ENCODE results near the gene HPCAL1. TPM values are rescaled to one million over a fixed set of nuclear protein-coding genes. Genes with fewer than 3 reads are reported as not detected.
A peak's percentile ranks its signal among the peaks of the same experiment; 100 is the strongest.

HPCAL1 gene
- polyA plus RNA-seq, 3 donors: 82.1 to 99.5 (median 98.0) TPM

GRCh38 chr2:10285191-10285555 is 17.5 kb upstream of the HPCAL1 start:
- Mint-ChIP-seq H3K36me3 (peaks cover 0 to 4% of the 10 kb centered on the region in 2 donors), H3K9me3 (peaks cover 0 to 4% (median 0%) of the 10 kb centered on the region in 7 donors), H3K27me3 (ENCODE audit: low read depth in 3 of 3) (peaks cover 0 to 2% (median 2%) of the 10 kb centered on the region in 3 donors), H3K4me1 (peaks cover 76% of the 10 kb centered on the region), H3K4me3 (peak overlapping the region in 1 of 2 donors; percentile 63), H3K27ac (peak overlapping the region; percentile 93 to 98 (median 96))
- 8% methylated on average over 5 of the region's 5 CpGs for WGBS (ENCODE audit: insufficient coverage)
- H4K20me1 ChIP-seq (ENCODE audit: insufficient read depth, low read length): no peaks in the 10 kb centered on the region
- H3K4me3 ChIP-seq (replicated peaks in 1 of 3; ENCODE audit: low read depth in 2 of 3, low read length in 3 of 3): peak overlapping the region in 1 of 3 experiments; percentile 30
- peak overlapping the region; percentile 55 for H3K4me2 ChIP-seq (replicated peaks; ENCODE audit: extremely low read depth, low read length, poor library complexity, severe bottlenecking)
- peak overlapping the region; percentile 91 to 95 for H3K27ac ChIP-seq (ENCODE audit: low read depth in 1 of 2, low read length in 2 of 2)
- no peak for TF ChIP-seq CTCF (IDR thresholded peaks at IDR 0.05)
- no peak overlapping the region for H2AFZ ChIP-seq (ENCODE audit: insufficient read depth, low read depth, low read length, poor library complexity, severe bottlenecking)
- intact Hi-C loops (cut with micrococcal nuclease): loop anchor here (2.0 to 5.0 kb wide), 3 partner anchors 16 to 122 kb away; no protein-coding TSS in a partner anchor
- H3K27me3 ChIP-seq (ENCODE audit: control insufficient read depth in 2 of 2, insufficient read depth in 2 of 2, low read length in 2 of 2): no peaks in the 10 kb centered on the region
- no peak for DNase-seq
- H3K9me3 ChIP-seq (replicated peaks in 1 of 2; ENCODE audit: control insufficient read depth in 1 of 2, insufficient read depth in 1 of 2, low read length in 2 of 2): no peaks in the 10 kb centered on the region
- H3K79me2 ChIP-seq (ENCODE audit: insufficient read depth, low read length): no peaks in the 10 kb centered on the region
- no peaks in the 10 kb centered on the region for H3K36me3 ChIP-seq (replicated peaks in 1 of 2; ENCODE audit: control insufficient read depth in 1 of 2, insufficient read depth in 2 of 2, low read length in 2 of 2)
- H3K4me1 ChIP-seq (ENCODE audit: control insufficient read depth in 1 of 2, insufficient read depth in 2 of 2, low read length in 2 of 2): peaks cover 66 to 79% of the 10 kb centered on the region in 2 donors
- peak overlapping the region; percentile 63 for H3K9ac ChIP-seq (ENCODE audit: insufficient read depth, low read length, poor library complexity, severe bottlenecking)

GRCh38 chr2:10285556-10286198 is 17.0 kb upstream of the HPCAL1 start:
- Mint-ChIP-seq H3K4me1 (peaks cover 76% of the 10 kb centered on the region), H3K27ac (peak overlapping the region; percentile 93 to 98 (median 96)), H3K36me3 (peaks cover 0 to 4% of the 10 kb centered on the region in 2 donors), H3K27me3 (ENCODE audit: low read depth in 3 of 3) (peaks cover 1 to 2% (median 2%) of the 10 kb centered on the region in 3 donors), H3K9me3 (peaks cover 0 to 4% (median 0%) of the 10 kb centered on the region in 7 donors), H3K4me3 (peak overlapping the region; percentile 56 to 66)
- Histone ChIP-seq H3K79me2 (ENCODE audit: insufficient read depth, low read length) (no peaks in the 10 kb centered on the region), H3K27me3 (ENCODE audit: control insufficient read depth in 2 of 2, insufficient read depth in 2 of 2, low read length in 2 of 2) (no peaks in the 10 kb centered on the region), H3K4me1 (ENCODE audit: control insufficient read depth in 1 of 2, insufficient read depth in 2 of 2, low read length in 2 of 2) (peaks cover 66 to 79% of the 10 kb centered on the region in 2 donors), H4K20me1 (ENCODE audit: insufficient read depth, low read length) (no peaks in the 10 kb centered on the region), H3K4me3 (replicated peaks in 1 of 3; ENCODE audit: low read depth in 2 of 3, low read length in 3 of 3) (peak overlapping the region in 1 of 3 experiments; percentile 30), H3K27ac (ENCODE audit: low read depth in 1 of 2, low read length in 2 of 2) (peak overlapping the region; percentile 91 to 95), H3K9ac (ENCODE audit: insufficient read depth, low read length, poor library complexity, severe bottlenecking) (peak overlapping the region; percentile 63), H3K4me2 (replicated peaks; ENCODE audit: extremely low read depth, low read length, poor library complexity, severe bottlenecking) (peak overlapping the region; percentile 55), H2AFZ (ENCODE audit: insufficient read depth, low read depth, low read length, poor library complexity, severe bottlenecking) (peak overlapping the region; percentile 60), H3K9me3 (replicated peaks in 1 of 2; ENCODE audit: control insufficient read depth in 1 of 2, insufficient read depth in 1 of 2, low read length in 2 of 2) (no peaks in the 10 kb centered on the region), H3K36me3 (replicated peaks in 1 of 2; ENCODE audit: control insufficient read depth in 1 of 2, insufficient read depth in 2 of 2, low read length in 2 of 2) (no peaks in the 10 kb centered on the region)
- 18% methylated on average over 10 of the region's 17 CpGs for WGBS (ENCODE audit: insufficient coverage)
- no peak for TF ChIP-seq CTCF (IDR thresholded peaks at IDR 0.05)
- intact Hi-C loops (cut with micrococcal nuclease): loop anchor here (2.0 to 5.0 kb wide), 3 partner anchors 15 to 122 kb away; no protein-coding TSS in a partner anchor
- peak; percentile 91 to 94 (median 93) for DNase-seq
